Endothelial cell of umbilical vein (primary cell): ENCODE results near the gene CLSTN2.

Experiments
- CTCF ChIP-seq, 2 donors: IDR thresholded peaks; 1 replicate in 1 of 2; 2 replicates in 1 of 2; pipeline ENCODE4 v1.5.1; 2011; ENCODE audit warnings: low read length in 2 of 2, mild to moderate bottlenecking in 2 of 2, moderate library complexity in 2 of 2, control low read depth in 1 of 2, inconsistent platforms in 1 of 2, low read depth in 1 of 2; ENCODE audit not compliant: insufficient read depth in 1 of 2; ENCODE audit errors: extremely low read depth in 1 of 2
- EZH2 ChIP-seq: IDR thresholded peaks from 2 replicates; pipeline ENCODE4 v1.6.1; 2012; ENCODE audit warnings: borderline replicate concordance, low read depth, mild to moderate bottlenecking, moderate library complexity, low read length, inconsistent platforms; ENCODE audit not compliant: severe bottlenecking
- FOS ChIP-seq: IDR thresholded peaks from 2 replicates; pipeline ENCODE4 v1.6.1; 2011; ENCODE audit warnings: mild to moderate bottlenecking, low read length, moderate library complexity, borderline replicate concordance; ENCODE audit not compliant: insufficient read depth
- POLR2A ChIP-seq: IDR thresholded peaks from 2 replicates; pipeline ENCODE4 v1.6.1; 2012; ENCODE audit warnings: low read depth, mild to moderate bottlenecking, control low read depth, low read length
- POLR2AphosphoS5 ChIP-seq: IDR thresholded peaks from 2 replicates; pipeline ENCODE4 v1.6.1; 2012; ENCODE audit warnings: low read depth, mild to moderate bottlenecking, control low read depth, low read length, moderate library complexity; ENCODE audit not compliant: insufficient read depth

GRCh38 chr3:139930211-139930610 is 4.8 kb upstream of the CLSTN2 start:
- TF ChIP-seq EZH2 (no peak), CTCF (IDR thresholded peaks at IDR 0.05; ENCODE audit: extremely low read depth in 1 of 2, insufficient read depth in 1 of 2, low read depth in 1 of 2, low read length in 2 of 2) (no peak), POLR2AphosphoS5 (no peak), POLR2A (no peak), FOS (no peak)
